Hepatocyte (in vitro differentiated cells): ENCODE measurements around the gene MPHOSPH8. TPM values are rescaled to one million over a fixed set of nuclear protein-coding genes. Genes with fewer than 3 reads are reported as not detected.

Source experiments
- DNase-seq: peaks from one replicate; pipeline ENCODE4 v3.0.0-alpha.2; 2016; ENCODE audit warnings: low spot score
- H2AFZ ChIP-seq: fragments of 200-600 bp; sonication (generic); 2 replicates; pipeline ENCODE4 v1.6.0; 2016; ENCODE audit warnings: antibody characterized with exemption, mild to moderate bottlenecking
- H3K27ac ChIP-seq: fragments of 200-600 bp; sonication (generic); 2 replicates; pipeline ENCODE4 v1.5.1; 2016; ENCODE audit warnings: mild to moderate bottlenecking
- H3K27me3 ChIP-seq: fragments of 200-600 bp; sonication (generic); 2 replicates; pipeline ENCODE4 v1.6.1; 2016
- H3K36me3 ChIP-seq: fragments of 200-600 bp; sonication (generic); replicated peaks from 2 replicates; pipeline ENCODE4 v1.5.1; 2016; ENCODE audit warnings: low read depth; ENCODE audit not compliant: insufficient read depth
- H3K4me1 ChIP-seq: fragments of 200-600 bp; sonication (generic); 2 replicates; pipeline ENCODE4 v1.5.1; 2016; ENCODE audit warnings: mild to moderate bottlenecking, moderate library complexity; ENCODE audit not compliant: insufficient read depth
- H3K4me2 ChIP-seq: fragments of 200-600 bp; sonication (generic); 2 replicates; pipeline ENCODE4 v1.6.0; 2016
- H3K4me3 ChIP-seq: fragments of 200-600 bp; sonication (generic); 2 replicates; pipeline ENCODE4 v1.5.1; 2016; ENCODE audit warnings: mild to moderate bottlenecking
- H3K79me2 ChIP-seq: fragments of 200-600 bp; sonication (generic); 2 replicates; pipeline ENCODE4 v1.6.0; 2017; ENCODE audit warnings: mild to moderate bottlenecking
- H3K9me2 ChIP-seq: fragments of 200-600 bp; sonication (generic); replicated peaks from 2 replicates; pipeline ENCODE4 v1.6.0; 2017; ENCODE audit warnings: mild to moderate bottlenecking; ENCODE audit not compliant: insufficient read depth
- H3K9me3 ChIP-seq: fragments of 200-600 bp; sonication (generic); 2 replicates; pipeline ENCODE4 v1.5.1; 2016; ENCODE audit warnings: low read depth, mild to moderate bottlenecking
- H4K20me1 ChIP-seq: fragments of 200-600 bp; sonication (generic); 2 replicates; pipeline ENCODE4 v1.6.0; 2016; ENCODE audit warnings: mild to moderate bottlenecking; ENCODE audit not compliant: insufficient read depth, poor library complexity, severe bottlenecking
- EZH2 ChIP-seq: fragments of 200-600 bp; sonication (generic); IDR thresholded peaks from 2 replicates; pipeline ENCODE4 v1.6.1; 2016; ENCODE audit warnings: antibody characterized with exemption, mild to moderate bottlenecking, borderline replicate concordance
- EZH2phosphoT487 ChIP-seq: fragments of 200-600 bp; sonication (generic); IDR thresholded peaks from one replicate; pipeline ENCODE4 v1.6.1; 2018; ENCODE audit warnings: antibody characterized with exemption, mild to moderate bottlenecking, low read depth, moderate library complexity; ENCODE audit not compliant: unreplicated experiment, severe bottlenecking
- WGBS: methylation state at CpG from one replicate; pipeline ENCODE4 v1.1.6; 2016; ENCODE audit warnings: low lambda C conversion rate; ENCODE audit errors: missing lambda C conversion rate; 5-methylcytosine and 5-hydroxymethylcytosine counted together
- polyA plus RNA-seq: library from polyadenylated mRNA; unstranded; fragments of >200 nt; fragmentation: Nextera tagmentation; extraction: Ambion mirVana; gene quantifications from 2 replicates; pipeline ENCODE4 v1.2.1, GENCODE V29; 2016
- total RNA-seq: library from RNA; depleted of rRNA; stranded (reverse); fragments of >200 nt; gene quantifications from 2 replicates; pipeline ENCODE4 v1.2.3, GENCODE V29; 2014
- TF ChIP-seq, protein P1 (sequence below): fragments of 200-600 bp; sonication (generic); IDR thresholded peaks from 2 replicates; pipeline ENCODE4 v1.5.1; 2016; ENCODE audit warnings: antibody characterized with exemption, mild to moderate bottlenecking; ENCODE audit not compliant: poor library complexity

MPHOSPH8 gene
- total and polyA plus RNA-seq, 2 experiments from 2014 or later = 12.8 to 17.5 TPM

DNA sequence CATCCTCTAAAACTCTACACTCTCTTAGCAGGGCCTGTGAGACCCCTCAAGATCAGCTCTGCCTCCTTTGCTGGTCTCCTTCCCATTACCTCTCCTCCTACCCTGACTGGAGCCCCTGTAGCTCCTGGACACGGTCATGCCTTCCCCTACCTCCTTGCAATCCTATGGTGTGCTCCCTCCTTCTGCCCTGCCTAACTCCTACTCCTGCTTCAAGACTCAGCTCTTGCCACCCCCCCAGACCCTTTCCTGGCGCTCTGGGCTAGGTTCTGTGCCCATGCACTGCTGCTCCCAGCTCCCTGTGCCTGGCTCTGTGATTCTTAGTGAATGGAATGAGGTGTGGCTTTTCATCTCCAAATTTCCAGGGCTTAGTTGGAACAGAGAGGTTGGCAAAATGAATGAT is 44.1 kb upstream of the MPHOSPH8 start:
- no peak for DNase-seq
- no peak overlapping the region for H3K27ac ChIP-seq
- H3K4me3 ChIP-seq = no peak overlapping the region
- H3K79me2 ChIP-seq = no peaks in the 10 kb centered on the region
- H4K20me1 ChIP-seq = no peaks in the 10 kb centered on the region
- 45% methylated on average over 2 of the region's 2 CpGs for WGBS
- no peaks in the 10 kb centered on the region for H3K9me3 ChIP-seq
- no peaks in the 10 kb centered on the region for H3K4me1 ChIP-seq
- TF ChIP-seq EZH2 = no peak
- no peak for TF ChIP-seq EZH2phosphoT487
- TF ChIP-seq, protein P1, sequence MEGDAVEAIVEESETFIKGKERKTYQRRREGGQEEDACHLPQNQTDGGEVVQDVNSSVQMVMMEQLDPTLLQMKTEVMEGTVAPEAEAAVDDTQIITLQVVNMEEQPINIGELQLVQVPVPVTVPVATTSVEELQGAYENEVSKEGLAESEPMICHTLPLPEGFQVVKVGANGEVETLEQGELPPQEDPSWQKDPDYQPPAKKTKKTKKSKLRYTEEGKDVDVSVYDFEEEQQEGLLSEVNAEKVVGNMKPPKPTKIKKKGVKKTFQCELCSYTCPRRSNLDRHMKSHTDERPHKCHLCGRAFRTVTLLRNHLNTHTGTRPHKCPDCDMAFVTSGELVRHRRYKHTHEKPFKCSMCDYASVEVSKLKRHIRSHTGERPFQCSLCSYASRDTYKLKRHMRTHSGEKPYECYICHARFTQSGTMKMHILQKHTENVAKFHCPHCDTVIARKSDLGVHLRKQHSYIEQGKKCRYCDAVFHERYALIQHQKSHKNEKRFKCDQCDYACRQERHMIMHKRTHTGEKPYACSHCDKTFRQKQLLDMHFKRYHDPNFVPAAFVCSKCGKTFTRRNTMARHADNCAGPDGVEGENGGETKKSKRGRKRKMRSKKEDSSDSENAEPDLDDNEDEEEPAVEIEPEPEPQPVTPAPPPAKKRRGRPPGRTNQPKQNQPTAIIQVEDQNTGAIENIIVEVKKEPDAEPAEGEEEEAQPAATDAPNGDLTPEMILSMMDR = no peak
- no peaks in the 10 kb centered on the region for H3K27me3 ChIP-seq
- no peak overlapping the region for H3K4me2 ChIP-seq
- no peaks in the 10 kb centered on the region for H3K36me3 ChIP-seq
- no peaks in the 10 kb centered on the region for H3K9me2 ChIP-seq
- no peak overlapping the region for H2AFZ ChIP-seq

DNA sequence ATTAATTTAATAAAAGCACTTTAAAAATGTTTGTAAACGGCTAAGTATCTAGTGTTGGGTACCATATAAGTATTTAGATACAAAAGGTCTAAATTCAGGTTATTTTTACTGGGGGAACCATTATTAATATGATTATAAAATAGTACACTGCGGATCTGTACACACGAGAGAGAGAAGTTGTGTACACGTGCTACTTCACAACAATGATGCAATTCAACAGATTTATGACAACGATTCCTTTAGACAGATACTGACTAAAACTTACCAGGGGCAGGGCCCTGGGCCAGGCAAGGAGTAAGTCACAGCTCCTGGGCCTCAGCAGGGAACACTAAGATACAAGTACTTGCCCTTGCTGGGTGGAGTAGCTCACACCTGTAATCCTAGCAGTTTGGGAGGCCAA is 43.0 kb upstream of the MPHOSPH8 start:
- no peaks in the 10 kb centered on the region for H3K4me1 ChIP-seq
- H3K4me3 ChIP-seq = no peak overlapping the region
- no peaks in the 10 kb centered on the region for H4K20me1 ChIP-seq
- H3K4me2 ChIP-seq = no peak overlapping the region
- no peaks in the 10 kb centered on the region for H3K36me3 ChIP-seq
- no peaks in the 10 kb centered on the region for H3K79me2 ChIP-seq
- no peaks in the 10 kb centered on the region for H3K27me3 ChIP-seq
- H3K9me3 ChIP-seq = no peaks in the 10 kb centered on the region
- TF ChIP-seq, protein P1 = no peak
- no peak for TF ChIP-seq EZH2phosphoT487
- TF ChIP-seq EZH2 = no peak
- no peak overlapping the region for H3K27ac ChIP-seq
- no peaks in the 10 kb centered on the region for H3K9me2 ChIP-seq
- no peak overlapping the region for H2AFZ ChIP-seq
- 73% methylated on average over 5 of the region's 5 CpGs for WGBS
- no peak for DNase-seq

DNA sequence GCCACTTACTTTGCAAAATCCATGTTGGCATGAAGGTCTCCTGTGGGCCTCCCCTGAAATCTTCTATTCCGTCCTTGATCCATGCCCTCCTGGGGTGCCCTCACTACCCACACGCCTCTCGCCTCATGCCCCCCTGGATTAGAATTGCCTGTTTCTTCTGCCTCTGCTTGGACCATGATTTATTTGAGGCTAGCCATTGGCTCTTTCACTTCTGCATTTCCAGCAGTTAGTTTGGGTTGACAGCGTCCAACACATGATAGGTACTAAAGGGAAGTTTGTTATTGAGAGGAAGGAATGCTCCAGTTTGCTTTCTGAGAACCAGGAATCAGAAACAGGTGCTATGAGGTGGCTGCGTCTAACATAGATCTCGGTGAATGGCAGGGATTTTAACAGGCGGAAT is 41.6 kb upstream of the MPHOSPH8 start:
- no peaks in the 10 kb centered on the region for H3K9me2 ChIP-seq
- no peaks in the 10 kb centered on the region for H3K79me2 ChIP-seq
- H3K4me1 ChIP-seq = no peaks in the 10 kb centered on the region
- no peaks in the 10 kb centered on the region for H4K20me1 ChIP-seq
- no peak overlapping the region for H3K4me2 ChIP-seq
- no peaks in the 10 kb centered on the region for H3K9me3 ChIP-seq
- no peak overlapping the region for H3K4me3 ChIP-seq
- H3K27ac ChIP-seq = no peak overlapping the region
- H3K27me3 ChIP-seq = no peaks in the 10 kb centered on the region
- TF ChIP-seq, protein P1 = no peak
- TF ChIP-seq EZH2phosphoT487 = no peak
- no peak overlapping the region for H2AFZ ChIP-seq
- no peak for DNase-seq
- 80% methylated on average over 7 of the region's 7 CpGs for WGBS
- H3K36me3 ChIP-seq = no peaks in the 10 kb centered on the region

DNA sequence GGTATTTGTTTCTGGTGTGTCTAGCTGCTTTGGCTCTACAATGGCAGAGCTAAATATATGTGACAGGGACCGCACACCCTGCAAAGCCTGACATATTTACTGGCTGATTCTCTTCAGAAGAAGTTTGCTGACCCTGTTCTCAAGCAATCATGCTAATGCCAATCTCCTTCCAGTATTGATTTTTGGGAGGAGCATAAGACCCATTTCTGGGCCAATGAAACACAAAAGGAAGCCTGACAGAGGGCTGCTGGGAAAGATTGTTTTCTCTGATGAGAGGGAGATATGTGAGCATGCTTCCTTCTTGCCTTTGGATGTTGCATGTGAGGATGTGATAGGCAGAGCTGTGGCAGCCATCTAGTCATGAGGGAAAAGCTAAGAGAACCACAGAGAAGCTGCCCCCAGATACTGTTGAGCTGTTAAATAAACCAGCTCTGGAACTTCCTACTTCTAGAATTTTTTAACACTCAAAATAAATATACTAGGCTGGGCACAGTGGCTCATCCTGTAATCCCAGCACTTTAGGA is 40.7 kb upstream of the MPHOSPH8 start:
- 85% methylated on average over 1 of the region's 1 CpG for WGBS

More for the DNA sequence above, 40.7 kb upstream of the MPHOSPH8 start:
- Histone ChIP-seq H4K20me1 (no peaks in the 10 kb centered on the region), H3K4me3 (no peak overlapping the region), H3K36me3 (no peaks in the 10 kb centered on the region), H3K27me3 (no peaks in the 10 kb centered on the region), H3K9me2 (no peaks in the 10 kb centered on the region), H3K4me2 (no peak overlapping the region), H3K79me2 (no peaks in the 10 kb centered on the region), H2AFZ (no peak overlapping the region), H3K27ac (no peak overlapping the region), H3K9me3 (no peaks in the 10 kb centered on the region), H3K4me1 (no peaks in the 10 kb centered on the region)
- DNase-seq = no peak
- TF ChIP-seq EZH2phosphoT487 (no peak), EZH2 (no peak)
- TF ChIP-seq, protein P1 = no peak
